Neural progenitor cell (in vitro differentiated cells): ENCODE data around the gene WDR17.

Experiments
- EZH2phosphoT487 ChIP-seq: fragments of 200-600 bp; sonication (generic); IDR thresholded peaks from 2 replicates; pipeline ENCODE4 v1.6.1; 2017; ENCODE audit warnings: antibody characterized with exemption
- TF ChIP-seq, protein P1 (sequence below): fragments of 200-600 bp; sonication (generic); IDR thresholded peaks from 2 replicates; pipeline ENCODE4 v1.5.1; 2017; ENCODE audit warnings: antibody characterized with exemption, mild to moderate bottlenecking

- TF ChIP-seq, protein P1, sequence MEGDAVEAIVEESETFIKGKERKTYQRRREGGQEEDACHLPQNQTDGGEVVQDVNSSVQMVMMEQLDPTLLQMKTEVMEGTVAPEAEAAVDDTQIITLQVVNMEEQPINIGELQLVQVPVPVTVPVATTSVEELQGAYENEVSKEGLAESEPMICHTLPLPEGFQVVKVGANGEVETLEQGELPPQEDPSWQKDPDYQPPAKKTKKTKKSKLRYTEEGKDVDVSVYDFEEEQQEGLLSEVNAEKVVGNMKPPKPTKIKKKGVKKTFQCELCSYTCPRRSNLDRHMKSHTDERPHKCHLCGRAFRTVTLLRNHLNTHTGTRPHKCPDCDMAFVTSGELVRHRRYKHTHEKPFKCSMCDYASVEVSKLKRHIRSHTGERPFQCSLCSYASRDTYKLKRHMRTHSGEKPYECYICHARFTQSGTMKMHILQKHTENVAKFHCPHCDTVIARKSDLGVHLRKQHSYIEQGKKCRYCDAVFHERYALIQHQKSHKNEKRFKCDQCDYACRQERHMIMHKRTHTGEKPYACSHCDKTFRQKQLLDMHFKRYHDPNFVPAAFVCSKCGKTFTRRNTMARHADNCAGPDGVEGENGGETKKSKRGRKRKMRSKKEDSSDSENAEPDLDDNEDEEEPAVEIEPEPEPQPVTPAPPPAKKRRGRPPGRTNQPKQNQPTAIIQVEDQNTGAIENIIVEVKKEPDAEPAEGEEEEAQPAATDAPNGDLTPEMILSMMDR = no peak
- TF ChIP-seq EZH2phosphoT487 = no peak
Measured at GRCh38 chr4:176016601-176017000, 49.0 kb upstream of the WDR17 start.
